ENCODE results near the gene ERCC3. TPM values are rescaled to one million over a fixed set of nuclear protein-coding genes. Genes with fewer than 3 reads are reported as not detected.

ERCC3 gene
- total and polyA plus RNA-seq, 2 of the 13 experiments (the other 11 are each of a cell fraction or from before 2014, with no cell fraction given), result 49.7 to 64.6 TPM

DNA sequence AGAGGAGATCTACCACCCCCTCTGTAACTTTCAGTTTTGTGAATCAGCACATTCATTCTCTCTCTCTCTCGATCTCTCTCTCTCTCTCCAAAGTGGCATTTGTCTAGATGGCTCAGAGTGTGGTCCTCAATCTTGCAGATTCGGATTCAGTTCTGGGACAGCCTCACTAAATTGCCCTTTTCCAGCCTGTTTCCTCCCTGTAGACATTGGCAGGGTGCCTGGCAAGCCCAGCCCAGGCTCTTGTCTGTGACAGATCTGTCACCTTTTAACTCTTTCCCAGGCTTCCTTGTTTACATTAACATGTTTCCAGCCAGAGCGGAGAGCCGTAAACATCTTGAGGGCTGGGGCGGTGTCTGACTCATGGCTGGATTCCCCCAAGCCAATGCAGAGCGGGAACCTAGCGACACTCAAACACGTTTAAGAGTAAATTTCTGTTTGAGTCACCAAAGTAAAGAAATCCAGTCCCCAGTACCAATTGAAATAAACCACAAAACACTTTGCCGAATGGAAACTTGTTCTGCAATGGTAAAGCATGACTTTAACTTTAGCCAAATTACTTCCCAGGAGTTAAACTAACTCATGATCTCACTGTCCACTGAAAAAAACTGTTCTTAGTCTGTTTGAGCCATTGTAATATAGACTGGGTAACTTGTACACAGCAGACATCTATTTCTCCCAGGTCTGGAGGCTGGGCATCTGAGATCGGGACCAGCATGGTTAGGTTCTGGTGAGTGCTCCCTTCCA is 67.3 kb downstream of the ERCC3 start (continued):
- TF ChIP-seq PRDM10 (CRISPR knock-in tag; IDR thresholded peaks at IDR 0.05; ENCODE audit: low read depth) (no peak), ETS1 (CRISPR knock-in tag; IDR thresholded peaks at IDR 0.05) (no peak), SP1 (IDR thresholded peaks at IDR 0.05) (no peak), SP1 (CRISPR knock-in tag; IDR thresholded peaks at IDR 0.05) (no peak), RBFOX2 (IDR thresholded peaks at IDR 0.05; ENCODE audit: low read depth, low read length) (no peak), ZNF367 (CRISPR knock-in tag; IDR thresholded peaks at IDR 0.05; ENCODE audit: borderline replicate concordance) (no peak), ADNP (CRISPR knock-in tag; IDR thresholded peaks at IDR 0.05) (no peak), THAP9 (CRISPR knock-in tag; IDR thresholded peaks at IDR 0.05; ENCODE audit: borderline replicate concordance) (no peak), SMC3 (IDR thresholded peaks at IDR 0.05; ENCODE audit: low read length) (no peak), FOXP1 (IDR thresholded peaks at IDR 0.05) (no peak), FOXP1 (CRISPR knock-in tag; IDR thresholded peaks at IDR 0.05) (peak; percentile 78), NCOA5 (CRISPR knock-in tag; IDR thresholded peaks at IDR 0.05) (no peak), ZBTB25 (CRISPR knock-in tag; IDR thresholded peaks at IDR 0.05) (no peak), GPBP1L1 (CRISPR knock-in tag; IDR thresholded peaks at IDR 0.05) (no peak), TBX3 (IDR thresholded peaks at IDR 0.05; ENCODE audit: borderline replicate concordance) (no peak), ARNT (IDR thresholded peaks at IDR 0.05) (no peak), EP300 (IDR thresholded peaks at IDR 0.05; ENCODE audit: low read depth in 2 of 2, low read length in 2 of 2) (peak in 1 of 2 experiments; percentile 29; a peak in 1 of 4 replicates), EP300 (CRISPR knock-in tag; IDR thresholded peaks at IDR 0.05; ENCODE audit: borderline replicate concordance) (no peak), ZSCAN9 (CRISPR knock-in tag; IDR thresholded peaks at IDR 0.05; ENCODE audit: borderline replicate concordance) (no peak)
- TF ChIP-seq, protein P1, sequence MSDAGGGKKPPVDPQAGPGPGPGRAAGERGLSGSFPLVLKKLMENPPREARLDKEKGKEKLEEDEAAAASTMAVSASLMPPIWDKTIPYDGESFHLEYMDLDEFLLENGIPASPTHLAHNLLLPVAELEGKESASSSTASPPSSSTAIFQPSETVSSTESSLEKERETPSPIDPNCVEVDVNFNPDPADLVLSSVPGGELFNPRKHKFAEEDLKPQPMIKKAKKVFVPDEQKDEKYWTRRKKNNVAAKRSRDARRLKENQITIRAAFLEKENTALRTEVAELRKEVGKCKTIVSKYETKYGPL (CRISPR knock-in tag; IDR thresholded peaks at IDR 0.05), result no peak
